ENCODE measurements around the gene RFC2.
"Not testable (repeated sequence)": the region's sequence is repeated elsewhere in the genome, so short reads cannot be mapped to it uniquely, and the experiment has no call there.

RFC2 gene

GRCh38 chr7:74233655-74234285 lies 20.4 kb downstream of the RFC2 start:
- no peak for TF ChIP-seq CTCF (conservative IDR thresholded peaks at IDR 0.05; ENCODE audit: control insufficient read depth, insufficient read depth, low read depth, low read length)
- DNase-seq (ENCODE audit: low read depth): no peak
- H3K4me3 ChIP-seq (ENCODE audit: control insufficient read depth, low read depth, low read length): no peak overlapping the region

GRCh38 chr7:74231232-74231590 lies 23.0 kb downstream of the RFC2 start:
- no peak for TF ChIP-seq CTCF (conservative IDR thresholded peaks at IDR 0.05; ENCODE audit: control insufficient read depth, insufficient read depth, low read depth, low read length)
- DNase-seq (ENCODE audit: low read depth): no peak
- no peak overlapping the region for H3K4me3 ChIP-seq (ENCODE audit: control insufficient read depth, low read depth, low read length)

GRCh38 chr7:74230446-74231231 lies 23.6 kb downstream of the RFC2 start:
- H3K4me3 ChIP-seq (ENCODE audit: control insufficient read depth, low read depth, low read length): no peak overlapping the region
- DNase-seq (ENCODE audit: low read depth): no peak
- TF ChIP-seq CTCF (conservative IDR thresholded peaks at IDR 0.05; ENCODE audit: control insufficient read depth, insufficient read depth, low read depth, low read length): no peak

- TF ChIP-seq CTCF (conservative IDR thresholded peaks at IDR 0.05; ENCODE audit: control insufficient read depth, insufficient read depth, low read depth, low read length): no peak
- DNase-seq (ENCODE audit: low read depth): no peak
- H3K4me3 ChIP-seq (ENCODE audit: control insufficient read depth, low read depth, low read length): no peak overlapping the region
These were observed 25.0 kb downstream of the RFC2 start for GRCh38 chr7:74228951-74229900.

GRCh38 chr7:74226633-74227032 lies 27.6 kb downstream of the RFC2 start:
- H3K4me3 ChIP-seq (ENCODE audit: control insufficient read depth, low read depth, low read length): no peak overlapping the region
- no peak for TF ChIP-seq CTCF (conservative IDR thresholded peaks at IDR 0.05; ENCODE audit: control insufficient read depth, insufficient read depth, low read depth, low read length)
- DNase-seq (ENCODE audit: low read depth): no peak

- no peak for DNase-seq (ENCODE audit: low read depth)
- TF ChIP-seq CTCF (conservative IDR thresholded peaks at IDR 0.05; ENCODE audit: control insufficient read depth, insufficient read depth, low read depth, low read length): no peak
- no peak overlapping the region for H3K4me3 ChIP-seq (ENCODE audit: control insufficient read depth, low read depth, low read length)
These were observed 28.8 kb downstream of the RFC2 start for GRCh38 chr7:74225400-74225799.

- not testable (repeated sequence) for H3K4me3 ChIP-seq (ENCODE audit: control insufficient read depth, low read depth, low read length); DNase-seq (ENCODE audit: low read depth)
These were observed 29.3 kb downstream of the RFC2 start for GRCh38 chr7:74224907-74225306.

Data from fibroblast of mammary gland (primary cell).